22Rv1 (cell line): ENCODE data around the gene ANXA5.
"Not testable (repeated sequence)": the region's sequence is repeated elsewhere in the genome, so short reads cannot be mapped to it uniquely, and the experiment has no call there.

Experiments
- H3K27ac ChIP-seq: fragments of 450-650 bp; 2 replicates; pipeline ENCODE4 v1.5.1; 2017
- CTCF ChIP-seq: fragments of 450-650 bp; IDR thresholded peaks from 2 replicates; pipeline ENCODE4 v1.5.1; 2017; ENCODE audit warnings: mild to moderate bottlenecking
- ZFX ChIP-seq: fragments of 450-650 bp; IDR thresholded peaks from 2 replicates; pipeline ENCODE4 v1.6.1; 2017; ENCODE audit warnings: antibody characterized with exemption, borderline replicate concordance

The ANXA5 gene

GRCh38 chr4:121737846-121738554 lies 41.2 kb upstream of the ANXA5 start:
- no peak for TF ChIP-seq ZFX
- TF ChIP-seq CTCF = no peak
- no peak overlapping the region for H3K27ac ChIP-seq

GRCh38 chr4:121736735-121737351 lies 40.1 kb upstream of the ANXA5 start:
- TF ChIP-seq CTCF (peak; percentile 72), ZFX (no peak)
- no peak overlapping the region for H3K27ac ChIP-seq

GRCh38 chr4:121734571-121734970 lies 37.8 kb upstream of the ANXA5 start:
- no peak for TF ChIP-seq CTCF
- TF ChIP-seq ZFX = no peak
- no peak overlapping the region for H3K27ac ChIP-seq

- H3K27ac ChIP-seq = no peak overlapping the region
Observed at GRCh38 chr4:121733942-121734341, 37.2 kb upstream of the ANXA5 start.

GRCh38 chr4:121729753-121730152 lies 33.0 kb upstream of the ANXA5 start:
- not testable (repeated sequence) for H3K27ac ChIP-seq

More at GRCh38 chr4:121733942-121734341, 37.2 kb upstream of the ANXA5 start:
- TF ChIP-seq CTCF (no peak), ZFX (no peak)

- TF ChIP-seq CTCF = no peak
- TF ChIP-seq ZFX = no peak
- no peak overlapping the region for H3K27ac ChIP-seq
Observed at GRCh38 chr4:121728798-121729226, 32.0 kb upstream of the ANXA5 start.

GRCh38 chr4:121728066-121728465 lies 31.3 kb upstream of the ANXA5 start:
- no peak overlapping the region for H3K27ac ChIP-seq
- TF ChIP-seq CTCF = no peak
- TF ChIP-seq ZFX = no peak
